ENCODE data around the gene EML4.
"Not testable (repeated sequence)": the region's sequence is repeated elsewhere in the genome, so short reads cannot be mapped to it uniquely, and the experiment has no call there.

The EML4 gene

GRCh38 chr2:42337846-42338566, 168.9 kb downstream of the EML4 start:
- no peak for DNase-seq

- DNase-seq = no peak
These were observed 169.5 kb downstream of the EML4 start for GRCh38 chr2:42338567-42339190.

GRCh38 chr2:42339191-42339912, 170.2 kb downstream of the EML4 start:
- no peak for DNase-seq

GRCh38 chr2:42340045-42340937, 171.1 kb downstream of the EML4 start:
- no peak for DNase-seq

- no peak for DNase-seq
These were observed 171.9 kb downstream of the EML4 start for GRCh38 chr2:42340938-42341636.

GRCh38 chr2:42342061-42342794, 173.1 kb downstream of the EML4 start:
- no peak for DNase-seq

GRCh38 chr2:42342795-42343241, 173.7 kb downstream of the EML4 start:
- DNase-seq = no peak

- no peak for DNase-seq
These were observed 176.8 kb downstream of the EML4 start for GRCh38 chr2:42345986-42346385.

GRCh38 chr2:42346856-42347255, 177.7 kb downstream of the EML4 start:
- not testable (repeated sequence) for DNase-seq

GRCh38 chr2:42347518-42347917, 178.4 kb downstream of the EML4 start:
- not testable (repeated sequence) for DNase-seq

- DNase-seq = no peak
These were observed 179.1 kb downstream of the EML4 start for GRCh38 chr2:42348113-42348805.

GRCh38 chr2:42350434-42351063, 181.4 kb downstream of the EML4 start:
- DNase-seq = no peak

GRCh38 chr2:42351864-42352263, 182.7 kb downstream of the EML4 start:
- no peak for DNase-seq

GRCh38 chr2:42353792-42354429, 184.8 kb downstream of the EML4 start:
- no peak for DNase-seq

GRCh38 chr2:42359304-42359964, 190.3 kb downstream of the EML4 start:
- no peak for DNase-seq

GRCh38 chr2:42359965-42360483, 190.9 kb downstream of the EML4 start:
- no peak for DNase-seq

- DNase-seq = no peak
These were observed 191.3 kb downstream of the EML4 start for GRCh38 chr2:42360493-42360889.

GRCh38 chr2:42360890-42361727, 192.0 kb downstream of the EML4 start, which contains the start of gene COX7A2L:
COX7A2L (minus strand) TSS chr2:42361217; CDS start chr2:42361161, 56 bp downstream.
- DNase-seq = peak; percentile 99

Measured in left hindlimb (tissue), 1 donor.